WTC11 (cell line): ENCODE measurements around the gene USP34. TPM values are rescaled to one million over a fixed set of nuclear protein-coding genes. Genes with fewer than 3 reads are reported as not detected.

Experiments
- ATAC-seq: fragments of 200-7000 bp; cut with Tn5 transposase; 2 replicates; pipeline ENCODE4 v1.10.0; 2021; ENCODE audit warnings: mild to moderate bottlenecking, moderate library complexity
- CTCF ChIA-PET: fragments of 300-600 bp; sonication (Branson Sonifier 250); formaldehyde crosslinking; loops from one replicate; lab custom pipeline; 2021; ENCODE audit warnings: antibody characterized with exemption; lab: Charles Lee
- POLR2A ChIA-PET: fragments of 350-600 bp; sonication (Branson Sonifier 250); formaldehyde crosslinking; loops from one replicate; lab custom pipeline; 2021; ENCODE audit warnings: antibody characterized with exemption; lab: Charles Lee
- DNase-seq: peaks from one replicate; pipeline ENCODE4 v3.0.0; 2021; ENCODE audit warnings: low spot score
- H3K27ac Mint-ChIP-seq: 2 replicates; pipeline ENCODE4 v1.8.0; 2021; ENCODE audit warnings: mixed read lengths
- H3K27me3 Mint-ChIP-seq: 2 replicates; pipeline ENCODE4 v1.8.0; 2021; ENCODE audit warnings: low read depth, mild to moderate bottlenecking, moderate library complexity, mixed read lengths
- H3K36me3 Mint-ChIP-seq: 2 replicates; pipeline ENCODE4 v1.8.0; 2021; ENCODE audit warnings: mixed read lengths
- H3K4me1 Mint-ChIP-seq: 2 replicates; pipeline ENCODE4 v1.8.0; 2022; ENCODE audit warnings: mixed read lengths
- H3K4me3 Mint-ChIP-seq: 2 replicates; pipeline ENCODE4 v1.8.0; 2021; ENCODE audit warnings: mild to moderate bottlenecking, moderate library complexity, mixed read lengths
- H3K9me3 Mint-ChIP-seq: 2 replicates; pipeline ENCODE4 v1.8.0; 2021; ENCODE audit warnings: mixed read lengths
- AR ChIP-seq: fragments of 250-450 bp; sonication (Bioruptor Pico); IDR thresholded peaks from 2 replicates; pipeline ENCODE4 v1.9.0; 2021; ENCODE audit warnings: mild to moderate bottlenecking
- ATF6 ChIP-seq: sonication (generic); formaldehyde crosslinking; IDR thresholded peaks from 2 replicates; pipeline ENCODE4 v1.8.1; 2023; ENCODE audit warnings: mild to moderate bottlenecking, missing genetic modification reagents
- E2F5 ChIP-seq: sonication (generic); formaldehyde crosslinking; IDR thresholded peaks from 2 replicates; pipeline ENCODE4 v1.8.1; 2022; ENCODE audit warnings: mild to moderate bottlenecking, moderate library complexity, missing genetic modification reagents
- GABPB1 ChIP-seq: sonication (generic); formaldehyde crosslinking; IDR thresholded peaks from 2 replicates; pipeline ENCODE4 v1.8.1; 2023; ENCODE audit warnings: mild to moderate bottlenecking, missing genetic modification reagents
- JUN ChIP-seq: sonication (generic); formaldehyde crosslinking; IDR thresholded peaks from 2 replicates; pipeline ENCODE4 v1.8.0; 2023; ENCODE audit warnings: mild to moderate bottlenecking, missing genetic modification reagents
- MLX ChIP-seq: sonication (generic); formaldehyde crosslinking; IDR thresholded peaks from 2 replicates; pipeline ENCODE4 v1.8.1; 2023; ENCODE audit warnings: mild to moderate bottlenecking, missing genetic modification reagents, moderate library complexity
- NFE2L1 ChIP-seq: sonication (generic); formaldehyde crosslinking; IDR thresholded peaks from 2 replicates; pipeline ENCODE4 v1.8.1; 2023; ENCODE audit warnings: missing genetic modification reagents
- NR1H2 ChIP-seq: sonication (generic); formaldehyde crosslinking; IDR thresholded peaks from 2 replicates; pipeline ENCODE4 v1.9.0; 2021; ENCODE audit warnings: mild to moderate bottlenecking, moderate library complexity, missing genetic modification reagents
- PREB ChIP-seq: sonication (generic); formaldehyde crosslinking; IDR thresholded peaks from 2 replicates; pipeline ENCODE4 v1.8.1; 2022; ENCODE audit warnings: mild to moderate bottlenecking, missing genetic modification reagents, moderate library complexity, borderline replicate concordance
- SOX15 ChIP-seq: fragments of 250-450 bp; sonication (Bioruptor Pico); IDR thresholded peaks from 2 replicates; pipeline ENCODE4 v1.9.0; 2021; ENCODE audit warnings: mild to moderate bottlenecking
- STAT6 ChIP-seq: sonication (generic); formaldehyde crosslinking; conservative IDR thresholded peaks from 2 replicates; pipeline ENCODE4 v1.8.1; 2023; ENCODE audit warnings: mild to moderate bottlenecking, low read depth, missing genetic modification reagents, moderate library complexity
- ZNF138 ChIP-seq: sonication (generic); formaldehyde crosslinking; conservative IDR thresholded peaks from 2 replicates; pipeline ENCODE4 v1.8.1; 2022; ENCODE audit warnings: mild to moderate bottlenecking, moderate library complexity, missing genetic modification reagents
- ZNF396 ChIP-seq: fragments of 250-450 bp; sonication (Bioruptor Pico); IDR thresholded peaks from 2 replicates; pipeline ENCODE4 v1.8.0; 2021; ENCODE audit warnings: mild to moderate bottlenecking, moderate library complexity, borderline replicate concordance
- ZNF416 ChIP-seq: fragments of 250-450 bp; sonication (Bioruptor Pico); IDR thresholded peaks from 2 replicates; pipeline ENCODE4 v1.9.0; 2021; ENCODE audit warnings: mild to moderate bottlenecking, inconsistent platforms
- ZNF423 ChIP-seq: fragments of 250-450 bp; sonication (Bioruptor Pico); IDR thresholded peaks from 2 replicates; pipeline ENCODE4 v2.1.2; 2022; ENCODE audit warnings: mild to moderate bottlenecking, moderate library complexity
- ZNF425 ChIP-seq: fragments of 250-450 bp; sonication (Bioruptor Pico); conservative IDR thresholded peaks from 2 replicates; pipeline ENCODE4 v1.9.0; 2021; ENCODE audit warnings: mild to moderate bottlenecking
- total RNA-seq: library from RNA; stranded (reverse); gene quantifications from 3 replicates; pipeline ENCODE4 v1.2.3, GENCODE V29; 2021

The USP34 gene
- total RNA-seq, 1 experiment from 2014 or later, result 92.3 TPM

GRCh38 chr2:61443342-61444041 lies 27.4 kb downstream of the USP34 start:
- Mint-ChIP-seq H3K27ac (peak overlapping the region; percentile 57), H3K9me3 (no peaks in the 10 kb centered on the region), H3K4me3 (no peak overlapping the region), H3K27me3 (no peaks in the 10 kb centered on the region), H3K36me3 (peaks cover 3% of the 10 kb centered on the region; the same call in 1 of the 2 replicates), H3K4me1 (peaks cover 39% of the 10 kb centered on the region)
- ChIA-PET CTCF (interaction anchor here (1.2 to 5.8 kb wide), 2 partner anchors 10 to 17 kb away, joined by 3 to 26 read pairs; no protein-coding TSS in a partner anchor), POLR2A (interaction anchor here (0.6 kb wide), 1 partner anchor 76 kb away, joined by 3 read pairs; no protein-coding TSS in a partner anchor)
- DNase-seq (no peak), ATAC-seq (no peak)
- peak; percentile 56; the same call in 1 of the 2 replicates for TF ChIP-seq GABPB1 (CRISPR knock-in tag)
- TF ChIP-seq STAT6 (CRISPR knock-in tag), result no peak
- TF ChIP-seq PREB, result no peak
- TF ChIP-seq ZNF396 (CRISPR knock-in tag), result no peak
- TF ChIP-seq ZNF138 (CRISPR knock-in tag), result no peak

GRCh38 chr2:61439241-61440002 lies 31.5 kb downstream of the USP34 start:
- H3K27ac Mint-ChIP-seq, result peak overlapping the region; percentile 75
- ChIA-PET POLR2A (interaction anchor here (0.7 to 1.3 kb wide), 2 partner anchors 8 to 99 kb away, joined by 3 read pairs; no protein-coding TSS in a partner anchor), CTCF (interaction anchor here (5.8 kb wide), 1 partner anchor 13 kb away, joined by 26 read pairs; no protein-coding TSS in a partner anchor)
- H3K36me3 Mint-ChIP-seq, result peaks cover 11% of the 10 kb centered on the region; the same call in 1 of the 2 replicates
- H3K9me3 Mint-ChIP-seq, result peaks cover 10% of the 10 kb centered on the region
- peaks cover 55% of the 10 kb centered on the region for H3K4me1 Mint-ChIP-seq
- no peak for DNase-seq
- no peak for TF ChIP-seq AR (CRISPR knock-in tag)
- no peak for TF ChIP-seq SOX15 (CRISPR knock-in tag)
- no peak for TF ChIP-seq E2F5 (CRISPR knock-in tag)
- TF ChIP-seq ZNF416 (CRISPR knock-in tag), result no peak
- no peak for TF ChIP-seq ATF6 (CRISPR knock-in tag)
- TF ChIP-seq ZNF425 (CRISPR knock-in tag), result no peak
- TF ChIP-seq MLX (CRISPR knock-in tag), result no peak
- no peak for TF ChIP-seq NR1H2
- TF ChIP-seq ZNF423 (CRISPR knock-in tag), result no peak
- no peak for TF ChIP-seq NFE2L1 (CRISPR knock-in tag)
- TF ChIP-seq JUN (CRISPR knock-in tag), result no peak
- H3K27me3 Mint-ChIP-seq, result no peaks in the 10 kb centered on the region
- no peak overlapping the region for H3K4me3 Mint-ChIP-seq
- ATAC-seq, result peak; percentile 26; the same call in 1 of the 2 replicates
